HG03135 (cell line): Measurements from ENCODE around the gene SYCE3.
A peak's percentile ranks its signal among the peaks of the same experiment; 100 is the strongest.
"Not testable (repeated sequence)": the region's sequence is repeated elsewhere in the genome, so short reads cannot be mapped to it uniquely, and the experiment has no call there.

Experiments used
- ATAC-seq: cut with Tn5 transposase; IDR thresholded peaks from one replicate; pipeline ENCODE4 v1.9.1; 2021; ENCODE audit warnings: mild to moderate bottlenecking, moderate library complexity; ENCODE audit not compliant: unreplicated experiment

Gene SYCE3

GRCh38 chr22:50522806-50523438 lies 39.8 kb downstream of the SYCE3 start:
- no peak for ATAC-seq

GRCh38 chr22:50522208-50522805 lies 40.4 kb downstream of the SYCE3 start:
- ATAC-seq, result no peak

- ATAC-seq, result no peak
Measured at GRCh38 chr22:50521710-50522109, 41.0 kb downstream of the SYCE3 start.

GRCh38 chr22:50520826-50521453 lies 41.8 kb downstream of the SYCE3 start:
- no peak for ATAC-seq

GRCh38 chr22:50520184-50520583 lies 42.5 kb downstream of the SYCE3 start:
- ATAC-seq, result not testable (repeated sequence)

- no peak for ATAC-seq
Measured at GRCh38 chr22:50519151-50519550, 43.6 kb downstream of the SYCE3 start.

GRCh38 chr22:50518606-50519005 lies 44.1 kb downstream of the SYCE3 start:
- ATAC-seq, result no peak

- no peak for ATAC-seq
Measured at GRCh38 chr22:50517495-50518260, 45.0 kb downstream of the SYCE3 start.

- no peak for ATAC-seq
Measured at GRCh38 chr22:50516891-50517290, 45.8 kb downstream of the SYCE3 start.

- no peak for ATAC-seq
Measured at GRCh38 chr22:50516068-50516467, 46.7 kb downstream of the SYCE3 start.

- no peak for ATAC-seq
Measured at GRCh38 chr22:50513175-50513574, 49.5 kb downstream of the SYCE3 start.

GRCh38 chr22:50508897-50509296 lies 53.8 kb downstream of the SYCE3 start:
- ATAC-seq, result no peak

- peak; percentile 63 for ATAC-seq
Measured at GRCh38 chr22:50507991-50508884, 54.5 kb downstream of the SYCE3 start, which contains the start of gene NCAPH2. NCAPH2 (plus strand) TSS chr22:50508224; CDS start chr22:50508338, 114 bp downstream.

- ATAC-seq, result peak; percentile 50
Measured at GRCh38 chr22:50507421-50507990, 55.2 kb downstream of the SYCE3 start, which contains the start of gene LMF2. LMF2 (minus strand) TSS chr22:50507702; CDS start chr22:50507675, 27 bp downstream.

- no peak for ATAC-seq
Measured at GRCh38 chr22:50506611-50507420, 55.9 kb downstream of the SYCE3 start.

- ATAC-seq, result no peak
Measured at GRCh38 chr22:50505776-50506610, 56.7 kb downstream of the SYCE3 start.

GRCh38 chr22:50505276-50505775 lies 57.4 kb downstream of the SYCE3 start:
- no peak for ATAC-seq
